H1 (cell line): ENCODE measurements around the gene OR51B4. TPM values are rescaled to one million over a fixed set of nuclear protein-coding genes. Genes with fewer than 3 reads are reported as not detected.

Experiments used
- CTCF ChIA-PET: fragments of 300-600 bp; sonication (Branson Sonifier 250); formaldehyde crosslinking; loops from one replicate; lab custom pipeline; 2021; ENCODE audit not compliant: partially characterized antibody; lab: Charles Lee
- POLR2A ChIA-PET: fragments of 300-600 bp; sonication (Branson Sonifier 250); formaldehyde crosslinking; loops from one replicate; lab custom pipeline; 2021; ENCODE audit warnings: inconsistent platforms; ENCODE audit not compliant: partially characterized antibody; lab: Charles Lee
- DNase-seq, 2 experiments: peaks; one replicate each; pipeline versions ENCODE4 v3.0.0 to v3.0.0-alpha.2; 2010 to 2022; ENCODE audit warnings: low spot score in 2 of 2, low read depth in 1 of 2, mixed read lengths in 1 of 2
- FAIRE-seq: peaks from 2 replicates; lab custom pipeline; 2011; peaks lifted over from hg19 to GRCh38; lab: Jason Lieb, UNC
- H2AFZ ChIP-seq: 2 replicates; pipeline ENCODE4 v1.8.1; 2012; ENCODE audit warnings: low read length, inconsistent platforms
- H2AK5ac ChIP-seq: 2 replicates; pipeline ENCODE4 v1.6.1; 2013; ENCODE audit warnings: low read depth, low read length
- H2BK120ac ChIP-seq: replicated peaks from 2 replicates; pipeline ENCODE3; 2013; ENCODE audit warnings: low read depth, low read length, inconsistent platforms
- H2BK12ac ChIP-seq: 2 replicates; pipeline ENCODE4 v1.6.1; 2013; ENCODE audit warnings: low read depth, low read length
- H2BK15ac ChIP-seq: 2 replicates; pipeline ENCODE4 v1.6.1; 2013; ENCODE audit warnings: low read length
- H2BK20ac ChIP-seq: 2 replicates; pipeline ENCODE4 v1.6.1; 2013; ENCODE audit warnings: low read length
- H2BK5ac ChIP-seq: 2 replicates; pipeline ENCODE4 v1.6.1; 2013; ENCODE audit warnings: low read depth, low read length
- H3K14ac ChIP-seq: 2 replicates; pipeline ENCODE4 v1.6.1; 2013; ENCODE audit warnings: inconsistent platforms; ENCODE audit not compliant: insufficient read length
- H3K18ac ChIP-seq: 2 replicates; pipeline ENCODE4 v1.6.1; 2013; ENCODE audit warnings: low read length; ENCODE audit errors: extremely low read depth
- H3K23ac ChIP-seq: 2 replicates; pipeline ENCODE4 v1.6.1; 2013; ENCODE audit warnings: inconsistent platforms; ENCODE audit not compliant: insufficient read length
- H3K23me2 ChIP-seq: 2 replicates; pipeline ENCODE4 v1.6.1; 2013; ENCODE audit warnings: low read depth, low read length
- H3K27ac ChIP-seq: 2 replicates; pipeline ENCODE4 v1.6.1; 2011; ENCODE audit warnings: low read depth, low read length, inconsistent platforms
- H3K27me3 ChIP-seq, 4 experiments: replicated peaks in 1 of 4; 1 replicate in 1 of 4; 2 replicates in 3 of 4; pipeline versions ENCODE4 v1.6.1 to v1.8.1; 2011 to 2013; ENCODE audit warnings: low read length in 3 of 4, mild to moderate bottlenecking in 3 of 4, inconsistent platforms in 2 of 4, mixed read lengths in 2 of 4, moderate library complexity in 1 of 4; ENCODE audit not compliant: control insufficient read depth in 3 of 4, insufficient read depth in 3 of 4; ENCODE audit errors: extremely low read depth in 1 of 4
- H3K36me3 ChIP-seq, 4 experiments: 2 replicates each; pipeline versions ENCODE4 v1.6.1 to v1.8.1; 2011 to 2013; ENCODE audit warnings: mild to moderate bottlenecking in 4 of 4, low read length in 3 of 4, moderate library complexity in 2 of 4, control low read depth in 1 of 4, inconsistent platforms in 1 of 4; ENCODE audit not compliant: insufficient read depth in 4 of 4, control insufficient read depth in 2 of 4
- H3K4ac ChIP-seq: replicated peaks from 2 replicates; pipeline ENCODE3; 2013; ENCODE audit warnings: low read length, low read depth, mixed read lengths, inconsistent platforms; ENCODE audit not compliant: insufficient read length
- H3K4me1 ChIP-seq, 4 experiments: replicated peaks in 1 of 4; 1 replicate in 1 of 4; 2 replicates in 3 of 4; pipeline versions ENCODE4 v1.6.1 to v1.8.1; 2011 to 2013; ENCODE audit warnings: low read length in 3 of 4, inconsistent platforms in 2 of 4, mixed read lengths in 1 of 4; ENCODE audit not compliant: insufficient read depth in 4 of 4, control insufficient read depth in 3 of 4
- H3K4me2 ChIP-seq, 2 experiments: 2 replicates each; pipeline versions ENCODE4 v1.6.1 to v1.8.1; 2011 to 2013; ENCODE audit warnings: low read depth in 2 of 2, low read length in 2 of 2, control low read depth in 1 of 2, inconsistent platforms in 1 of 2, mild to moderate bottlenecking in 1 of 2; ENCODE audit not compliant: insufficient read depth in 1 of 2
- H3K4me3 ChIP-seq, 4 experiments: fragments of 200-600, 300-600 bp in 1 of 4; sonication (generic), shearing (Covaris generic), sonication (Bioruptor Twin) in 1 of 4; 2 replicates each; pipeline versions ENCODE4 v1.5.1 to v1.8.1; 2011 to 2016; ENCODE audit warnings: low read length in 4 of 4, low read depth in 3 of 4, control low read depth in 2 of 4, inconsistent platforms in 2 of 4, mild to moderate bottlenecking in 2 of 4, mixed read lengths in 1 of 4, moderate library complexity in 1 of 4; ENCODE audit not compliant: insufficient read depth in 2 of 4; ENCODE audit errors: extremely low read depth in 1 of 4
- H3K56ac ChIP-seq: replicated peaks from 2 replicates; pipeline ENCODE3; 2013; ENCODE audit warnings: low read depth, mild to moderate bottlenecking, mixed read lengths, low read length, inconsistent platforms; ENCODE audit not compliant: insufficient read length
- H3K79me1 ChIP-seq: 2 replicates; pipeline ENCODE4 v1.6.1; 2013; ENCODE audit warnings: low read depth, low read length, control low read depth
- H3K79me2 ChIP-seq, 2 experiments: 2 replicates each; pipeline versions ENCODE4 v1.6.1 to v1.8.1; 2012 to 2013; ENCODE audit warnings: low read length in 2 of 2, mild to moderate bottlenecking in 2 of 2, inconsistent platforms in 1 of 2; ENCODE audit not compliant: insufficient read depth in 2 of 2, control insufficient read depth in 1 of 2
- H3K9ac ChIP-seq, 4 experiments: replicated peaks in 1 of 4; 1 replicate in 1 of 4; 2 replicates in 3 of 4; pipeline versions ENCODE4 v1.6.1 to v1.8.1; 2011 to 2013; ENCODE audit warnings: low read depth in 3 of 4, low read length in 3 of 4, control low read depth in 2 of 4, mild to moderate bottlenecking in 2 of 4, moderate library complexity in 2 of 4, inconsistent platforms in 1 of 4; ENCODE audit errors: extremely low read depth in 1 of 4
- H3K9me3 ChIP-seq, 2 experiments: 2 replicates each; pipeline versions ENCODE4 v1.6.1 to v1.8.1; 2012 to 2013; ENCODE audit warnings: mild to moderate bottlenecking in 2 of 2, moderate library complexity in 2 of 2, control low read depth in 1 of 2, inconsistent platforms in 1 of 2, low read depth in 1 of 2, low read length in 1 of 2, mixed read lengths in 1 of 2; ENCODE audit not compliant: insufficient read depth in 2 of 2
- H4K20me1 ChIP-seq, 2 experiments: replicated peaks in 1 of 2; 2 replicates each; pipeline versions ENCODE3 to v1.8.1; 2011 to 2013; ENCODE audit warnings: inconsistent platforms in 2 of 2, low read length in 2 of 2, mild to moderate bottlenecking in 1 of 2; ENCODE audit not compliant: insufficient read depth in 2 of 2, control insufficient read depth in 1 of 2
- H4K5ac ChIP-seq: 2 replicates; pipeline ENCODE4 v1.6.1; 2013; ENCODE audit warnings: low read length, low read depth, mixed read lengths, inconsistent platforms; ENCODE audit not compliant: insufficient read length
- H4K8ac ChIP-seq: 2 replicates; pipeline ENCODE4 v1.8.0; 2013; ENCODE audit warnings: mild to moderate bottlenecking, moderate library complexity, low read length, inconsistent platforms; ENCODE audit not compliant: insufficient read depth; ENCODE audit errors: extremely low read depth
- H4K91ac ChIP-seq: replicated peaks from 2 replicates; pipeline ENCODE3; 2013; ENCODE audit warnings: low read length, mixed read lengths, inconsistent platforms; ENCODE audit not compliant: insufficient read length
- EGR1 ChIP-seq: IDR thresholded peaks from 2 replicates; pipeline ENCODE4 v1.6.1; 2011; ENCODE audit warnings: low read depth, low read length, borderline replicate concordance
- EP300 ChIP-seq, 2 experiments: IDR thresholded peaks; 1 replicate in 1 of 2; 2 replicates in 1 of 2; pipeline ENCODE4 v1.6.1; 2011 to 2012; ENCODE audit warnings: low read depth in 2 of 2, low read length in 2 of 2, mild to moderate bottlenecking in 2 of 2, borderline replicate concordance in 1 of 2, inconsistent platforms in 1 of 2, moderate library complexity in 1 of 2
- EZH2 ChIP-seq: fragments of 200-600 bp; sonication (generic); IDR thresholded peaks from 2 replicates; pipeline ENCODE4 v1.7.1; 2012; ENCODE audit warnings: low read depth, mild to moderate bottlenecking, moderate library complexity, low read length, inconsistent platforms; ENCODE audit not compliant: severe bottlenecking
- JUND ChIP-seq: IDR thresholded peaks from 2 replicates; pipeline ENCODE4 v1.6.1; 2011; ENCODE audit warnings: mild to moderate bottlenecking, improper control_type of control experiment, low read length
- KDM1A ChIP-seq: fragments of 200-600, 300-600 bp; sonication (generic); IDR thresholded peaks from 2 replicates; pipeline ENCODE4 v1.7.1; 2016; ENCODE audit warnings: mild to moderate bottlenecking, low read length, borderline replicate concordance
- KDM4A ChIP-seq: IDR thresholded peaks from one replicate; pipeline ENCODE4 v1.7.1; 2012; ENCODE audit warnings: low read depth, mild to moderate bottlenecking, moderate library complexity, low read length, inconsistent platforms; ENCODE audit not compliant: severe bottlenecking
- RNF2 ChIP-seq: fragments of 200-900, 300-1000 bp; sonication (generic); IDR thresholded peaks from 2 replicates; pipeline ENCODE4 v1.7.1; 2016; ENCODE audit warnings: borderline replicate concordance, low read depth, mild to moderate bottlenecking, antibody characterized with exemption, low read length; ENCODE audit not compliant: poor library complexity, severe bottlenecking; ENCODE audit errors: missing control alignments
- SIN3A ChIP-seq, 2 experiments: IDR thresholded peaks in 1 of 2; conservative IDR thresholded peaks in 1 of 2; 2 replicates each; pipeline ENCODE4 v1.6.1; 2011 to 2012; ENCODE audit warnings: low read length in 2 of 2, improper control_type of control experiment in 1 of 2, low read depth in 1 of 2, mild to moderate bottlenecking in 1 of 2
- SP4 ChIP-seq: IDR thresholded peaks from 2 replicates; pipeline ENCODE4 v1.6.1; 2012; ENCODE audit warnings: low read length, inconsistent platforms
- TAF7 ChIP-seq: optimal IDR thresholded peaks from 2 replicates; pipeline ENCODE3; 2011; ENCODE audit warnings: low read depth, mild to moderate bottlenecking, inconsistent platforms, low read length, moderate library complexity, borderline replicate concordance
- WGBS, 2 experiments: shearing (Covaris generic) in 1 of 2; methylation state at CpG; one replicate each; pipeline versions ENCODE4 v1.1.6 to v1.1.7; 2013 to 2015; ENCODE audit warnings: low lambda C conversion rate in 2 of 2, mixed read lengths in 2 of 2, inconsistent platforms in 1 of 2, low coverage in 1 of 2, missing lambda C conversion rate in 1 of 2; ENCODE audit not compliant: insufficient replicate concordance in 2 of 2, insufficient coverage in 1 of 2, insufficient read length in 1 of 2; ENCODE audit errors: extremely low coverage in 1 of 2, missing lambda C conversion rate in 1 of 2; 5-methylcytosine and 5-hydroxymethylcytosine counted together
- polyA plus RNA-seq, 7 experiments: library from polyadenylated mRNA; depleted of rRNA in 3 of 7; stranded (reverse) in 5 of 7; unstranded in 2 of 7; fragments of >200 nt in 5 of 7; fragments of 200-250 nt in 2 of 7; gene quantifications; 1 replicate in 5 of 7; 2 replicates in 1 of 7; 4 replicates in 1 of 7; pipeline versions ENCODE4 v1.2.1 to v1.2.3, GENCODE V29; 2011 to 2013; ENCODE audit warnings: missing spikeins in 2 of 7, mixed read lengths in 2 of 7
- total RNA-seq: library from RNA; stranded (reverse); fragmentation: NEBNext Ultra II Directional; extraction: Animal tissue kit (Norgen Biotek cat#: 25700); gene quantifications from 2 replicates; pipeline ENCODE4 v1.2.1, GENCODE V29; 2021
- TF ChIP-seq, protein P1 (sequence below): IDR thresholded peaks from 2 replicates; pipeline ENCODE4 v1.6.1; 2011; ENCODE audit warnings: low read depth, mild to moderate bottlenecking, low read length; ENCODE audit not compliant: insufficient read depth

Gene OR51B4
- total and polyA plus RNA-seq, 2 of the 8 experiments (the other 6 are each of a cell fraction or from before 2014, with no cell fraction given) = not detected

DNA sequence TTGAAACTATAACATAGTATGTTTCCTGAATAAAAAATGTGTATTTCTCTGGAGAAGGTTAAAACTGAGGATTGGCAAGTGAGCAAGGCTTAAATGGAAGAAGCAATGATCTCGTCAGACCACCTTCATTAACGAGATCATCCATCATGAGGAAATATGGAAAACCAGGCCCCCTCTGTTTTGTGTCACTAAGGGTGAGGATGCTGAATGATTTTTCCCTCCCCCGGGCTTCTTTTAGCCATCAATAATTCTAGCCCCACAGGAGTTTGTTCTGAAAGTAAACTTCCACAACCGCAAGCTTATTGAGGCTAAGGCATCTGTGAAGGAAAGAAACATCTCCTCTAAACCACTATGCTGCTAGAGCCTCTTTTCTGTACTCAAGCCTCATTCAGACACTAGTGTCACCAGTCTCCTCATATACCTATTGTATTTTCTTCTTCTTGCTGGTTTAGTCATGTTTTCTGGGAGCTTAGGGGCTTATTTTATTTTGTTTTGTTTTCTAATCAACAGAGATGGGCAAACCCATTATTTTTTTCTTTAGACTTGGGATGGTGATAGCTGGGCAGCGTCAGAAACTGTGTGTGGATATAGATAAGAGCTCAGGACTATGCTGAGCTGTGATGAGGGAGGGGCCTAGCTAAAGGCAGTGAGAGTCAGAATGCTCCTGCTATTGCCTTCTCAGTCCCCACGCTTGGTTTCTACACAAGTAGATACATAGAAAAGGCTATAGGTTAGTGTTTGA lies 26.2 kb downstream of the OR51B4 start:
- H3K9me3 ChIP-seq = no peaks in the 10 kb centered on the region
- H3K4me3 ChIP-seq = no peak overlapping the region
- H2BK15ac ChIP-seq = no peak overlapping the region
- 0 out of 2 replicates have a peak, but pooled peaks cover 2% of the 10 kb centered on the region for H3K79me1 ChIP-seq
- H2BK12ac ChIP-seq = no peak overlapping the region
- H3K18ac ChIP-seq = no peak overlapping the region
- H4K5ac ChIP-seq = no peak overlapping the region
- no peaks in the 10 kb centered on the region for H3K36me3 ChIP-seq
- DNase-seq (no peak), FAIRE-seq (no peak)
- no peak overlapping the region for H3K9ac ChIP-seq
- no peaks in the 10 kb centered on the region; a peak in 2 of 7 replicates for H3K4me1 ChIP-seq
- no peak overlapping the region for H2BK5ac ChIP-seq
- ChIA-PET POLR2A (no interaction called here), CTCF (interaction anchor here (0.6 to 8.6 kb wide), 4 partner anchors 10 to 289 kb away, joined by 3 to 48 read pairs (median 4); no protein-coding TSS in a partner anchor)
- no peak overlapping the region for H3K4me2 ChIP-seq
- H3K23me2 ChIP-seq = no peaks in the 10 kb centered on the region; the same call in 1 of the 2 replicates
- H2BK120ac ChIP-seq = no peak overlapping the region
- no peaks in the 10 kb centered on the region for H3K27me3 ChIP-seq
- H4K91ac ChIP-seq = no peak overlapping the region
- H3K4ac ChIP-seq = no peak overlapping the region
- no peak overlapping the region for H3K27ac ChIP-seq
- H4K8ac ChIP-seq = no peak overlapping the region
- no peak overlapping the region for H2AFZ ChIP-seq
- H2BK20ac ChIP-seq = no peak overlapping the region
- no peaks in the 10 kb centered on the region for H4K20me1 ChIP-seq
- H3K56ac ChIP-seq = no peak overlapping the region
- H2AK5ac ChIP-seq = no peak overlapping the region
- no peaks in the 10 kb centered on the region for H3K79me2 ChIP-seq
- 84% methylated on average over 6 of the region's 6 CpGs; no CpG with 5 or more reads in 1 of the 2 experiments for WGBS, 2 experiments
- no peak overlapping the region for H3K23ac ChIP-seq
- H3K14ac ChIP-seq = no peak overlapping the region
- TF ChIP-seq TAF7 (no peak), EZH2 (no peak), KDM4A (no peak), EGR1 (no peak), JUND (no peak), SIN3A (conservative IDR thresholded peaks at IDR 0.05 in 1 of 2, IDR thresholded peaks at IDR 0.05 in 1 of 2; ENCODE audit: low read depth in 1 of 2, low read length in 2 of 2) (no peak), EP300 (IDR thresholded peaks at IDR 0.05; ENCODE audit: borderline replicate concordance in 1 of 2, low read depth in 2 of 2, low read length in 2 of 2) (no peak), SP4 (no peak), RNF2 (no peak), KDM1A (no peak)
- TF ChIP-seq, protein P1, sequence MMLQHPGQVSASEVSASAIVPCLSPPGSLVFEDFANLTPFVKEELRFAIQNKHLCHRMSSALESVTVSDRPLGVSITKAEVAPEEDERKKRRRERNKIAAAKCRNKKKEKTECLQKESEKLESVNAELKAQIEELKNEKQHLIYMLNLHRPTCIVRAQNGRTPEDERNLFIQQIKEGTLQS = no peak
